ENCODE measurements around the gene RUNX1.
"Not testable (repeated sequence)": the region's sequence is repeated elsewhere in the genome, so short reads cannot be mapped to it uniquely, and the experiment has no call there.

The RUNX1 gene

DNA sequence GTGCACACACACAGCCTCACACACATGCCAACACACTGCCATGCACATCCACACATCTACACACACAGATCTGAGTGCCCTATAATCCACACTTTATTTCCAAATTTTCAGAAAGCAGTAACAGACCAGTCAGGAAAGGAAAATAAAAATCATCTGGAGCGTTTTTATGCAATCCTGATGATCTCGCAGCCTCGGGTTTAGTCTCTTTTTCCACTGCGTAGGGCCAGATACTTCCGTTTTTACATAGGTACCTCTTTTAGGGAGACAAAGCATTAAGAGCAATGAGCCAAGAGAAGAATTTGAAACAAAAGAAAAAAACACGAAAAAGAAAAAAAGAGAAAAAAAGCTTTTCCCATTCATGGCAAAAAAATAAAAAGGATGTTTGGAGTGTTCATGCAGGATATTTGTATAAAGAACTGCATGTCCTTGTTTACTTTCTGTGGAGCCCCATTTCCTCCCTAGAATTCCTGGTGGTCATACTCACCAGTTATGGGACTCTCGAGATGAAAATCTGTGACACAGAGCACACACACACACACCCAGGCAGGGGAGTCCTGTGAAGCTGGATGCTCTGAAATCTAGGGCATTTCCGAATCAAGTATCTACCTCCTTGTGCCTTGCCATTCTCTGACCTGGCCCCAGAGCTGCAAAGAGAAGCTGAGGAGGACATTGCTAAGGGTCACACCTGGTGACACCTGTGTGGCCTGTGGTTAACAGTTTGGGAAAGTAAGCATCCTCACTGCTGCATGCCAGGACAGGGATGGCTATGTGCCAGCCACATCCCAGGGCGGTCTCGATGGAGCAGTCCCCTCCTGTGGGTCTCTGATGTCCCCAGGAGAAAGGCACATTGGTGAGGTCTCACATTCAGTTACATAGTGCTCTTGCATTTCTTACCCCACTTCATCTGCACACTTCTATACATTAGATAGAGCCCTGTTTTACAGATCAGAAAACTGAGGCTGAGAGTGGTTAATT lies 83.6 kb downstream of the RUNX1 start:
- DNase-seq = no peak
- in situ Hi-C loops (cut with HindIII; ENCODE audit: low pct_ligation_motif_present, low pct_unique_long_range_greater_than_20kb, low sequenced_read_pairs) = no loop called here

DNA sequence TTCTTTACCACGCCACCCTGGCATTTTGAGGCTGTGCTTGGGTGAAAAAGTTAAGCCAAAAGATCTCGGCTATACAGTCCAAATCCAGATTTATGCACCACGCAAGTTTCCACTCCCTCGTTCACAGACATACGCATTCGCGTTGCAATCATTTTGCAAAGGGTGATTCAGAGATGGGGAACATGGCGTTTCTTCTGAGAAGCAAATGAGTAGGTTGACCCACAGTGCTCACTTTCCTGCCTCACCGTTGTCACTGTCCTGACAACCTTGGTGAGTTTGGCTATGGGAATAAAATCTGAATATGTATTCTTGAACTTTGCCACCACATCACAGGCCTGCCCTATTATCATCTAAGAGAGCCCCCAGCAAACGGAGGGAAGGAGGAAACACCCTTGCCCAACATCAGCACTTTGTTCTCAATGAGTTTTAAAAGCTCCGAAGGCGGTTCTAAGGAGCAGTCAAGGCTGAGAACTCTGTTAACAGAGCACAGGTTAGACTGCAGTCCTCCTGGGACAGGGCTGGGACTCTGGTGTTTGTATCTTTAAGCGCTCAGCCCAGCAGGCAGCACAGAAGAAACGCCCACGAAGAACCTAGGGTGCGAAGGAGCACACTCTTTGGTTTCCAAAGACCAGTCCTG lies 86.4 kb downstream of the RUNX1 start:
- DNase-seq = no peak
- in situ Hi-C loops (cut with HindIII; ENCODE audit: low pct_ligation_motif_present, low pct_unique_long_range_greater_than_20kb, low sequenced_read_pairs) = no loop called here

- DNase-seq = no peak
Observed at GRCh38 chr21:34962136-34962535, 87.0 kb downstream of the RUNX1 start.

DNA sequence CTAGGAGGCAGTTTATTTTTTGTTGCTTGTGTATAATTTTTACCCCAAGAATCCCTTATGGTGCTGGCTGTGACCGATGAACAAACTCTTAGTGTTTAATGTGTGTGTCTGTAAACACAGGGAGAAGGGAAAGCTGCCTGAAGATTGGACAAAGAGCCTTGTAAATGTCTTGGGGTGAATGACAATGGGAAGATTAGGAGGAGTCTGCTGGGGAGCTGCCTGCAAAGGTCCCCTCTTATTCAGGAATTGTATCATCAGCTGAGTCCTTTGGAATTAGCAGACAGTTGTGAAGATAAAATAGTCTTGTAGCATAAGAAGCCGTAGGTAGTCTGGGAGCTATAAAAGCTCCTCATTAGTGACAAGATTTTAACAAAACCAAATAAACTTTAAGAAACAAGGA lies 88.4 kb downstream of the RUNX1 start:
- DNase-seq = no peak
- in situ Hi-C loops (cut with HindIII; ENCODE audit: low pct_ligation_motif_present, low pct_unique_long_range_greater_than_20kb, low sequenced_read_pairs) = no loop called here

More at GRCh38 chr21:34962136-34962535, 87.0 kb downstream of the RUNX1 start:
- in situ Hi-C loops (cut with HindIII; ENCODE audit: low pct_ligation_motif_present, low pct_unique_long_range_greater_than_20kb, low sequenced_read_pairs) = no loop called here

- no peak for DNase-seq
- in situ Hi-C loops (cut with HindIII; ENCODE audit: low pct_ligation_motif_present, low pct_unique_long_range_greater_than_20kb, low sequenced_read_pairs) = no loop called here
Observed at GRCh38 chr21:34959607-34960006, 89.5 kb downstream of the RUNX1 start.

GRCh38 chr21:34958040-34958439 lies 91.1 kb downstream of the RUNX1 start:
- in situ Hi-C loops (cut with HindIII; ENCODE audit: low pct_ligation_motif_present, low pct_unique_long_range_greater_than_20kb, low sequenced_read_pairs) = no loop called here
- DNase-seq = no peak

DNA sequence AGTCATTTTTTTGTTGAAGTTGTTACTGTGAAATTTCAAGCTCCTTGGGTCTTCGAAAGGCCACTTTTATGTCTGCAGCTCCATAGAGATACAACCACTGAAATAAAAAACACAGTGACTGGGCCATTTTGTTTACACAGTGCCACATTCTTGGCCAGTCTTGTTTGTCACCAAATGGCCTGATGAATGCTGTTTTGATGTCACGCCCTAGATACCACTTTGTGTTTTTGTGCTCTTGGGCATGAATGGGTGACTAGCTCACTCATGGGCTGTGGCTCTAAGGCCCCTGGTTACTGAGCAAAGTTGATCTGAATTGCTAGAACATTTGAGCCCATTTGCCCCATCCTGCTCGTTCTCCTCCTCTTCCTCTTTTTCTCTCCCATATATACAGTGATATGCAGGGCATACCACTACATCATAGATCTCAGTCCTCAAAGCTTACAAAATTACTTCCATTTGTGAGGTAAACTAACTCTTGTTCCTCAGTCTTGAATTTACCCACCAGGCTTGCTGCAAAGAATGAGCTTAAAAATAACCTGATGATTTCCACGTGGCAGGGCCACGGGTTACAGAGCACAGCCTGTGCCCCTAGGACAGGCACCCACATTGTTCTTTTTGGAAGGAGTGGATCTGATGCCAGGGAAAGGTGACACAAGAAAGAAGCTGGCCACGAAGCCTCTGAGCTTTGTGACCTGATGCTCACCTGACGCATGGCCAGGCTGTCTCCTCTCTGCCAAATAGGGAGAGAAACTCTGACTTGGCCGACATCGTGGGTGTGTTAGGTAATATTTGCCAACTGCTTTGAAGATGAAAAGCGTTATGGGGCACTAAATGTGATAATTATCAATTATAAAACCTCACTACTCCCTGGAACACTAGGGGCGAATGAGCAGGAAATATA lies 92.4 kb downstream of the RUNX1 start:
- in situ Hi-C loops (cut with HindIII; ENCODE audit: low pct_ligation_motif_present, low pct_unique_long_range_greater_than_20kb, low sequenced_read_pairs) = no loop called here
- no peak for DNase-seq

DNA sequence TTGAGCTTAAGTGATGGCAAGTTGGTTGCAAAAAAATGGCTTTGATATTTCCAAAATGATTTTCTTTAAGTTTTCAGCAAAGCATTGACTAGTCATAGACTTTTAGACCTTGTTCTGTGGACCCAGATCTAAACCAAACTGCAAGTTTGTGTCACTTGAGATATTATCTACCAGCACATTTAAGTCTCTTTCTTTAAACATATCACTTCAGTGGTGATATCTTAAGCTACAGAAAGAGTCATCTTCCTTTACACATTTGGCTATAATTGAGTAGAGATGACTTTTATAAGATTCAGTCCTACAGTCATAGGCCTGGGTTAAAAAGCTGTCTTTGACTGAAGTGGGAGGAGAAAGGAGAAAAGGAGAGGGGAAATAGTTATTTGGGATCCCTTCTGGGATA lies 95.2 kb downstream of the RUNX1 start:
- no peak for DNase-seq
- in situ Hi-C loops (cut with HindIII; ENCODE audit: low pct_ligation_motif_present, low pct_unique_long_range_greater_than_20kb, low sequenced_read_pairs) = no loop called here

DNA sequence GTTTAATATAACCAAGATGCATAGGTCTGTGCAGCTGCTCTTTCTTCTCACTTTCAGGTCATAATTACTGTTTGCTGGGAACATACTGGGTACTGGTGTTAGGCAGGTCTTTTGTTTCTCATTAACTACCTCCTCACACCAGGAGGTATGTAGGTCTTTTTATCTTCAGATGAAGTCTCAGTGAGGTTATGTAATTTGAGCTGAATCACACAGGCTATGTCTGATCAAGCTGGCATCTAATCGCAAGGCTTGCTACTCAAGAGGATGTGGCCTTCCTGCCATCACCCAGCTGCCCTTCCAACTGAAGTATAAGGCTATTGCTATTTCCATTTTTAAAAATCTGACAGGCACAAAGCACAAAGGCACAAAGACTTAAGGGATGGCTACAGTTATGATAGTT lies 96.4 kb downstream of the RUNX1 start:
- in situ Hi-C loops (cut with HindIII; ENCODE audit: low pct_ligation_motif_present, low pct_unique_long_range_greater_than_20kb, low sequenced_read_pairs) = no loop called here
- DNase-seq = peak; percentile 13

- DNase-seq; in situ Hi-C loops (cut with HindIII; ENCODE audit: low pct_ligation_motif_present, low pct_unique_long_range_greater_than_20kb, low sequenced_read_pairs): not testable (repeated sequence)
Observed at GRCh38 chr21:34951868-34952267, 97.2 kb downstream of the RUNX1 start.

- DNase-seq = no peak
- in situ Hi-C loops (cut with HindIII; ENCODE audit: low pct_ligation_motif_present, low pct_unique_long_range_greater_than_20kb, low sequenced_read_pairs) = no loop called here
Observed at GRCh38 chr21:34950980-34951379, 98.1 kb downstream of the RUNX1 start.

GRCh38 chr21:34949499-34949898 lies 99.6 kb downstream of the RUNX1 start:
- in situ Hi-C loops (cut with HindIII; ENCODE audit: low pct_ligation_motif_present, low pct_unique_long_range_greater_than_20kb, low sequenced_read_pairs) = no loop called here
- DNase-seq = no peak

DNA sequence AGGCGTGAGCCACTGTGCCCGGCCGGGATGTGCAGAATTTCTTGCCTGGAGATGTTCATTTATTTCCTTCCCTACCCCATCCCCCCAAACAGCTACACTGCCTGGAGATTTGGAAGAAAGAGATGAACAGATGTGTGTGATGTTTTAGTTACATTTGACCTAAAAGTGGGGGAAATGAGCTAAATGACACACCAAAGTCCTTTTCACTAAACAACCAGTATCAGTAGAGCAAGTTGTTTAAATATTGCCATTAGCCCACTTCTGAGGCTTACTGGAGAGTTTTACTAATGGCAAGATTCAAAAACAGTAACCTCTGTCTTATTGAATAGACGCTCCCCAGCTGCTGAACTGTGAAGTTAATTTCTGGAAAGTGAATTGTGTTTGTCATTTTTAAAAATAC lies 100.1 kb downstream of the RUNX1 start:
- DNase-seq = no peak
- in situ Hi-C loops (cut with HindIII; ENCODE audit: low pct_ligation_motif_present, low pct_unique_long_range_greater_than_20kb, low sequenced_read_pairs) = no loop called here

- DNase-seq = no peak
- in situ Hi-C loops (cut with HindIII; ENCODE audit: low pct_ligation_motif_present, low pct_unique_long_range_greater_than_20kb, low sequenced_read_pairs) = no loop called here
Observed at GRCh38 chr21:34948157-34948556, 100.9 kb downstream of the RUNX1 start.

- in situ Hi-C loops (cut with HindIII; ENCODE audit: low pct_ligation_motif_present, low pct_unique_long_range_greater_than_20kb, low sequenced_read_pairs) = no loop called here
- no peak for DNase-seq
Observed at GRCh38 chr21:34946916-34947534, 102.1 kb downstream of the RUNX1 start.

DNA sequence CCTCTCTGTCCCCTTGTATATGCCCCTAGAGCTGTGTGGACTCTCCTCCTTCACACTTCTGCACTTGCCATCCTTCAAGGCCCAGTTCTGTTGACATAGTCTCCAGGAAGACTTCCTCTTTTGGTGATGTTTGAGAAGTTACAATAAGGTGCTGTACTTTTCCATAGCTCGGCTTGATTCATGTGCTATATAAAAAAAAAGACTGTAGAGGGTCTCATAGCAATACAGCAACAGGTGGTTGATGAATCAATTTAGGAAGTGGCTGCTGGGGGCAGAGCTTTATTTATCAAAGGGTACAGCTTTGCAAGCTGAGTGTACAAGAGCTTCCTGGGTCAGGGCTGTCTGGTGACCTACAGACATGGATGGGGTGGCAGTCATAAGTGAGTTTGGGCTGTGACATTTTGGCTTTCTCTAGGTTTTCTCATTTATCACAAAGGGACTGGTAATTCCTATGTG lies 102.7 kb downstream of the RUNX1 start:
- in situ Hi-C loops (cut with HindIII; ENCODE audit: low pct_ligation_motif_present, low pct_unique_long_range_greater_than_20kb, low sequenced_read_pairs) = no loop called here
- DNase-seq = no peak

DNA sequence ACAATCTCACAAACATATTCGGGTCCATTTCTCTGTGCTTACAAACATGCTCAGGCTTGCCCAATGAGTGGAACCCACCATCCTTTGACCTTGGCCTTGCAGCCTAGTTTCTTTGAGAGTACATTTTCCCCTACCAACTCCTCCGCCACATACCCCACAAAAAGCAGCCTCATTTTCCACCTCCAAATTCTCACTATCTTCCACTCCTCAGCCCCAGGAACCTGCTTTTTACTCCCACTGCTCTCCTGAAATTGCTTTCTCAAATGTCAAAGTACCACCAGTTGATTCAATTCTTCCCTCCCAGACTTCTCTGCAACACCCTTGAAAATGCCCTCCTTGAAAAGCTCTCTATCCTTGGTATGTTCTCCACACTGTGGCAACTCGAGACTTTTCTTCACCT lies 103.8 kb downstream of the RUNX1 start:
- no peak for DNase-seq
- in situ Hi-C loops (cut with HindIII; ENCODE audit: low pct_ligation_motif_present, low pct_unique_long_range_greater_than_20kb, low sequenced_read_pairs) = no loop called here

DNA sequence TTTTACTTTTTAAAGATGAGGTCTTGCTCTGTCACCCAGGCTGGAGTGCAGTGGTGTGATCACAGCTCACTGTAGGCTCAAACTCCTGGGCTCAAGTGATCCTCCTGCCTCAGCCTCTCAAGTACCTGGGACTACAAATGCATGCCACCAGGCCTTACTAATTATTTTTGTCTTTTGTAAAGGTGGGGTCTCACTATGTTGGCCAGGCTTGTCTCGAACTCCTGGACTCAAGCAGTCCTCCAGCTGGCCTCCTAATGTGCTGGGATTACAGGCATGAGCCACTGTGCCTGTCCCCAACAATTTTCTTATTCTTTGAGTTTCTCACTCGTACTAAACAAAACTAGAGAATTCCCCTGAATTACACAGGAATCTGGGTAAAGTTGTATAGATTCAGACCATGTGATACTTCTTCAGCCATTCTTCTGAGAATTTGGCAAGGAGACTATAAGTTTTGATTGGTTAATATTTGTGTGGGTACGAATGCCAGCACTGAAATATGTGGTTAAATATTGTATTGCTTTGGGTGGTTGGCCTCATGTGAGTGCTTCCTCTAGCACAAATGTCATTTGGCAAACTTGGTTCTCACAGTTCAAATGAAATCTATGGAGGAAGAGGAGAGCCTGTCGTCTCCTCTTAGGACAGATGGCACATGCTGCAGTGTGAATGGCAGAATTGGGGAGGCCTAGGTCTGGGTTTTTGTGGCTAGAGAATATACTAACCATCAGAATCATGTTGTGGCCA lies 104.9 kb downstream of the RUNX1 start:
- DNase-seq = no peak
- in situ Hi-C loops (cut with HindIII; ENCODE audit: low pct_ligation_motif_present, low pct_unique_long_range_greater_than_20kb, low sequenced_read_pairs) = no loop called here
